Measurements from ENCODE around the gene GMDS.

The GMDS gene

DNA sequence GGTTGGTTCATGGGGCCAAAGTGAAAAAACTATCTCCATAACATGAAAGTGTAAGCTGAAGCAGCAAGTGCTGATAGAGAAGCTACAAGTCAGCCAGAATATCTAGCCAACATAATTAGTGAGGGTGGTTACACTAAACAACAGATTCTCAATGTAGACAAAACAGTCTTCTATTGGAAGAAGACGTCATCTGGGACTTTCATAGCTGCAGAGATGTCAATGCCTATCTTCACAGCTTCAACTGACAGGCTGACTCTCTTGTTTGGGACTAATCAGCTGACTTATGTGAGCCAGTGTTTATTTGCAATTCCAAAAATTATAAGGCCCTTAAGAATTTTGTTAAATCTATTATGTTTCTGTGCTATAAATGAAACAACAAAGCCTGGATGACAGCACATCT is 63.2 kb downstream of the GMDS start:
- TF ChIP-seq, protein P1, sequence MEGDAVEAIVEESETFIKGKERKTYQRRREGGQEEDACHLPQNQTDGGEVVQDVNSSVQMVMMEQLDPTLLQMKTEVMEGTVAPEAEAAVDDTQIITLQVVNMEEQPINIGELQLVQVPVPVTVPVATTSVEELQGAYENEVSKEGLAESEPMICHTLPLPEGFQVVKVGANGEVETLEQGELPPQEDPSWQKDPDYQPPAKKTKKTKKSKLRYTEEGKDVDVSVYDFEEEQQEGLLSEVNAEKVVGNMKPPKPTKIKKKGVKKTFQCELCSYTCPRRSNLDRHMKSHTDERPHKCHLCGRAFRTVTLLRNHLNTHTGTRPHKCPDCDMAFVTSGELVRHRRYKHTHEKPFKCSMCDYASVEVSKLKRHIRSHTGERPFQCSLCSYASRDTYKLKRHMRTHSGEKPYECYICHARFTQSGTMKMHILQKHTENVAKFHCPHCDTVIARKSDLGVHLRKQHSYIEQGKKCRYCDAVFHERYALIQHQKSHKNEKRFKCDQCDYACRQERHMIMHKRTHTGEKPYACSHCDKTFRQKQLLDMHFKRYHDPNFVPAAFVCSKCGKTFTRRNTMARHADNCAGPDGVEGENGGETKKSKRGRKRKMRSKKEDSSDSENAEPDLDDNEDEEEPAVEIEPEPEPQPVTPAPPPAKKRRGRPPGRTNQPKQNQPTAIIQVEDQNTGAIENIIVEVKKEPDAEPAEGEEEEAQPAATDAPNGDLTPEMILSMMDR (IDR thresholded peaks at IDR 0.05; ENCODE audit: borderline replicate concordance, insufficient read depth, low read depth, low read length): no peak
- no peak overlapping the region for H3K4me3 ChIP-seq (ENCODE audit: low read depth, low read length)

DNA sequence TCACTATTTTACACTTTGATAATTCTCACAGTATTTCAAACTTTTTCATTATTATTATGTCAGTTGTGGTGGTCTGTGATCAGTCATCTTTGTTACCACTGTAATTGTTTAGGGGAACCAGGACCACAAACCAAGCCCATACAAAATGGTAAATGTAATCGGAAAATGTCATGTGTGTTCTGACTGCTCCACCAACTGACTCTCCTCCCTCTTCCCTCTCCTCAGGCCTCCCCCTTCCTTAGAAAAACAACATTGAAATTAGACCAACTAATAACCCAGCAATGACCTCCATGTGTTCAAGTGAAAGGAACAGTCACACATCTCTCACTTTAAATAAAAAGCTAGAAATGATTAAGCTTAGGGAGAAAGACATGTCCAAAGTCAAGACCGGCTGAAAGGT is 63.8 kb downstream of the GMDS start:
- TF ChIP-seq, protein P1 (IDR thresholded peaks at IDR 0.05; ENCODE audit: borderline replicate concordance, insufficient read depth, low read depth, low read length): no peak

DNA sequence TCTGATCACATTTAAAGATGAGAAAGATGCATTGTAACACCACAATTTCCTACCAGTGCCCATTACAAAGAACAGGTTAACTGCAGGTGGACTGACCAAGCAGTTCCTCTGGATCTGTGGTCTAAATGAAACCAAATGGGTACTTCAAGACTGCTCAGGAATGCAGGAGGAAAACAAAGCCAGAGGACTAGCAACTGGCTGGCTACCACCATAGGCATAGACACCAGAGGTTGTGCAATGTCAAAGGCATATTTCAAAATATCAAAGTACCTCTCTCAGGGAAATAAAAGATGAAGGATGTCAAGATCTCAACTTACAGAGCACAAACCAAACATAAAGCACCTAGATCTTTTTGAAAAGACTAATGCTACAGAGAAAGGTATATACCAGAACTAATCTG is 65.5 kb downstream of the GMDS start:
- TF ChIP-seq, protein P1 (IDR thresholded peaks at IDR 0.05; ENCODE audit: borderline replicate concordance, insufficient read depth, low read depth, low read length): no peak
- H3K4me3 ChIP-seq (ENCODE audit: low read depth, low read length): no peak overlapping the region

More for the DNA sequence above, 63.8 kb downstream of the GMDS start:
- H3K4me3 ChIP-seq (ENCODE audit: low read depth, low read length): no peak overlapping the region

DNA sequence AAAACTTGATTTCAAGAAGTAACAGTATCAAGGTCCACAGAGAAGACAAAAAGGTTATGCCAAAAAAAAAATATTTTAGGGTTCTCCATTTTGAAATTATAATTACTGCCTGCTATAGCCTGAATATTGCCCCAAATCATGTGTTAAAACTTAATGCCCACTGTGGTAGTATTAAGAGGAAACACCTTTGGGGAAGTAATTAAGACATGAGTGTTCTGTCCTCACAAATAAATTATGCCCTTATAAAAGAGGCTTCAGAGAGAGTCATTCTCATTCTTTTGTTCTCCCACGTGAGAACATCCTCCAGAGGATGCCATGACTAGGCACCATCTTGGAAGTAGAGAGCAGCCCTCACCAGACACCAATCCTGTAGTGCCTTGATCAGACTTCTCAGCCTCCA is 66.2 kb downstream of the GMDS start:
- TF ChIP-seq, protein P1 (IDR thresholded peaks at IDR 0.05; ENCODE audit: borderline replicate concordance, insufficient read depth, low read depth, low read length): no peak
- no peak overlapping the region for H3K4me3 ChIP-seq (ENCODE audit: low read depth, low read length)

DNA sequence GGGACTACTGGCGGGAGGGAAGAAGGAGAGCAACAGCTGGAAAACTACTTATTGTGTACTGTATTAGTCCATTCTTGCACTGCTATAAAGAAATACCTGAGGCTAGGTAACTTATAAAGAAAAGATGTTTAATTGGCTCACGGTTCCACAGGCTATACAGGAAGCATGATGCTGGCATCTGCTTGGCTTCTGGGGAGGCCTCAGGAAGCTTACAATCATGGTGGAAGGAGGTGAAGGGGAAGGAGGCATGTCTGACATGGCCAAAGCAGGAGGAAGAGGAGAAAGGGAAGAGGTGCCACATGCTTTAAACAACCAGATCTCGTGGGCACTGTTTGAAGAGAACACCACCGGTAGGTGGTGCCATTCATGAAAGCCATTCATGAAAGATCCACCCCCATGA is 67.3 kb downstream of the GMDS start:
- H3K4me3 ChIP-seq (ENCODE audit: low read depth, low read length): no peak overlapping the region
- TF ChIP-seq, protein P1 (IDR thresholded peaks at IDR 0.05; ENCODE audit: borderline replicate concordance, insufficient read depth, low read depth, low read length): no peak

DNA sequence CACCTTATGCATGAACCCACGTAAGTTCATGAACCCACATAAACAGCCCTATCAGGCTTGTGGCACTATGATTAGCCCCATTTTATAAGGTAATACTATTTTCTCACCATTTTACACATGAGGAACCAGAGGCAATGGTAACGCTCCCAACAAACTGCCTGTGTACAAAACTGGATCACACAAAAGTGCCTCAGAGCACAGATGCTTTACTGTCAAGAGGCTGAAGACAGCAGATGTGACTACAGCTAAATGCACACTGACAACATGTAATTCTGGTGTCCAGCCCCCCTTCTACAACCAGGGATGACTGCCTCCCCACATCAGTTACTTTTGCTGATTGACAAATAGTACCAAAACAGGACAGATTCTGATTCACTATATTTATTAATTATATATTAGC is 69.6 kb downstream of the GMDS start:
- H3K4me3 ChIP-seq (ENCODE audit: low read depth, low read length): no peak overlapping the region
- TF ChIP-seq, protein P1 (IDR thresholded peaks at IDR 0.05; ENCODE audit: borderline replicate concordance, insufficient read depth, low read depth, low read length): no peak

DNA sequence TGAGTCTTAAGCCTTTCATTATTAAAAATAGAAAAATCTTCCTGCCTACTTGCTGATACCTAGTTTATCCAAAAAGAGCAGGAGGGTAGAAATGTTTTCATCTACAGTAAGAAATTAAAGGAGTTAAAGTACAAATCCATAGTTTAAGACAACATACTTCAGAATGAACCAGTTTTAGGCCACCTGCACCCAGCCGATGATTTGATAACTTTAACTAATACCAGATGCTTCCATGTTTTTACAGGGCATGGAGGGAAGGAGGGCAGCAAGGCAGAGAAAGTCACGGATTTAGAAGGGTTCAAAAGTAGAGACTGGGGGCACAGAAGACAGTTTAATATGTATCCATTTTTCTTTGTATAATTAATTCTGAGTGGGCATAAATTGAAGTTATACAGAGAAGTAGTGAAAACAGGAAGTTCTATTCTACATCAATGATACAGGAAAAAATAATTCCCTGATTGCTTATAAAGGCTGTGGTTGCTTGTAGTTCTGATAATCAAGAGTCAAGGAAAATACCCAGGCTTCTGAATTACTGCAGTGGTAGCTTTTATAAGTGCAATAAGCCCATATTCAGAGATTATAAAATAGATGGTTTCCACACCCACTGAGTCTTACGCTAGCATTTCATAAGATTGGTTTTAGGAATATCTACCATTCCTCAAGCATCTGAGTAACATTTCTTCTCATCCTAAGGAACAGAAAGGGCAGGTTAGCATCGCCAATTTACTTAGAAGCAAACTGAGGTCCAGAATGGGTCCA is 72.0 kb downstream of the GMDS start:
- TF ChIP-seq, protein P1 (IDR thresholded peaks at IDR 0.05; ENCODE audit: borderline replicate concordance, insufficient read depth, low read depth, low read length): no peak
- no peak overlapping the region for H3K4me3 ChIP-seq (ENCODE audit: low read depth, low read length)
